IMR-90 (cell line): ENCODE data around the gene HDAC5. TPM values are rescaled to one million over a fixed set of nuclear protein-coding genes. Genes with fewer than 3 reads are reported as not detected.

Experiments used
- ATAC-seq: fragments of 200-7000 bp; cut with Tn5 transposase; 2 replicates; pipeline ENCODE4 v1.9.1; 2020; ENCODE audit warnings: low read depth, mild to moderate bottlenecking, moderate library complexity
- BruUV-seq: library from RNA; stranded (reverse); fragments of 400-500 nt; replicated peaks from 2 replicates; lab custom pipeline; 2021; lab: Mats Ljungman, UMichigan
- CTCF ChIA-PET: fragments of 300-600 bp; formaldehyde crosslinking; extraction: SDS; loops from one replicate; lab custom pipeline; 2021; ENCODE audit warnings: antibody characterized with exemption; lab: Yijun Ruan, JAX
- POLR2A ChIA-PET: fragments of 300-600 bp; sonication (Branson Sonifier 250); formaldehyde crosslinking; loops from one replicate; lab custom pipeline; 2022; ENCODE audit warnings: antibody characterized with exemption; ENCODE audit not compliant: unreplicated experiment; lab: Charles Lee
- DNase-seq: peaks from one replicate; pipeline ENCODE4 v3.0.0; 2013
- H2AFZ ChIP-seq: replicated peaks from 2 replicates; pipeline ENCODE3; 2013; ENCODE audit warnings: low read length, mild to moderate bottlenecking; ENCODE audit not compliant: poor library complexity
- H2AK5ac ChIP-seq: 2 replicates; pipeline ENCODE4 v1.6.1; 2013; ENCODE audit warnings: low read depth, low read length, inconsistent platforms
- H2AK9ac ChIP-seq: replicated peaks from 2 replicates; pipeline ENCODE3; 2013; ENCODE audit warnings: mild to moderate bottlenecking, low read depth, low read length, moderate library complexity; ENCODE audit not compliant: poor library complexity
- H2BK120ac ChIP-seq: 2 replicates; pipeline ENCODE4 v1.6.1; 2013; ENCODE audit warnings: low read depth, low read length, inconsistent platforms
- H2BK15ac ChIP-seq: 3 replicates; pipeline ENCODE4 v1.6.1; 2013; ENCODE audit warnings: low read depth, low read length, inconsistent platforms
- H2BK20ac ChIP-seq: 2 replicates; pipeline ENCODE4 v1.6.1; 2013; ENCODE audit warnings: low read depth, mild to moderate bottlenecking, inconsistent platforms, low read length, moderate library complexity
- H2BK5ac ChIP-seq: 2 replicates; pipeline ENCODE4 v1.6.1; 2013; ENCODE audit warnings: mild to moderate bottlenecking, low read depth, low read length, inconsistent platforms; ENCODE audit not compliant: poor library complexity, severe bottlenecking
- H3K14ac ChIP-seq: replicated peaks from 2 replicates; pipeline ENCODE4 v1.6.1; 2013; ENCODE audit warnings: low read depth, low read length, inconsistent platforms
- H3K18ac ChIP-seq: 2 replicates; pipeline ENCODE4 v1.6.1; 2013; ENCODE audit warnings: low read depth, low read length, control low read depth
- H3K23ac ChIP-seq: 2 replicates; pipeline ENCODE4 v1.6.1; 2013; ENCODE audit warnings: low read depth, low read length, inconsistent platforms
- H3K27ac ChIP-seq: 2 replicates; pipeline ENCODE4 v1.5.1; 2013; ENCODE audit warnings: mild to moderate bottlenecking, control low read depth, low read length; ENCODE audit not compliant: insufficient read depth
- H3K27me3 ChIP-seq: 2 replicates; pipeline ENCODE4 v1.6.1; 2013; ENCODE audit warnings: low read length; ENCODE audit not compliant: control insufficient read depth, insufficient read depth
- H3K36me3 ChIP-seq: 2 replicates; pipeline ENCODE4 v1.6.1; 2013; ENCODE audit warnings: low read length, mixed read lengths; ENCODE audit not compliant: control insufficient read depth, insufficient read depth
- H3K4ac ChIP-seq: 2 replicates; pipeline ENCODE4 v1.6.1; 2013; ENCODE audit warnings: low read depth, low read length, inconsistent platforms
- H3K4me1 ChIP-seq: 2 replicates; pipeline ENCODE4 v1.6.1; 2013; ENCODE audit warnings: low read length, mixed read lengths; ENCODE audit not compliant: control insufficient read depth, insufficient read depth
- H3K4me2 ChIP-seq: 2 replicates; pipeline ENCODE4 v1.6.1; 2013; ENCODE audit warnings: low read depth, mild to moderate bottlenecking, control low read depth, low read length, moderate library complexity
- H3K4me3 ChIP-seq: 2 replicates; pipeline ENCODE4 v1.5.1; 2013; ENCODE audit warnings: low read depth, mild to moderate bottlenecking, control low read depth, low read length, moderate library complexity; ENCODE audit not compliant: insufficient read depth
- H3K56ac ChIP-seq: 2 replicates; pipeline ENCODE4 v1.6.1; 2013; ENCODE audit warnings: low read length, inconsistent platforms; ENCODE audit not compliant: insufficient read depth; ENCODE audit errors: extremely low read depth
- H3K79me1 ChIP-seq, 2 experiments: 2 replicates each; pipeline ENCODE4 v1.6.1; 2013; ENCODE audit warnings: low read length in 2 of 2, inconsistent platforms in 1 of 2, low read depth in 1 of 2
- H3K9ac ChIP-seq: 2 replicates; pipeline ENCODE4 v1.6.1; 2013; ENCODE audit warnings: low read depth, low read length, control low read depth
- H3K9me1 ChIP-seq: 2 replicates; pipeline ENCODE4 v1.6.1; 2013; ENCODE audit warnings: low read length, inconsistent platforms; ENCODE audit not compliant: insufficient read depth
- H3K9me3 ChIP-seq: 2 replicates; pipeline ENCODE4 v1.6.1; 2013; ENCODE audit warnings: low read length; ENCODE audit not compliant: control insufficient read depth, insufficient read depth
- H4K20me1 ChIP-seq: 2 replicates; pipeline ENCODE4 v1.6.1; 2013; ENCODE audit warnings: low read length, inconsistent platforms; ENCODE audit not compliant: insufficient read depth
- H4K5ac ChIP-seq: 2 replicates; pipeline ENCODE4 v1.6.1; 2013; ENCODE audit warnings: mild to moderate bottlenecking, low read depth, low read length, control low read depth
- H4K8ac ChIP-seq, 2 experiments: 2 replicates each; pipeline ENCODE4 v1.6.1; 2013; ENCODE audit warnings: low read depth in 2 of 2, low read length in 2 of 2, control low read depth in 1 of 2, inconsistent platforms in 1 of 2
- H4K91ac ChIP-seq: 2 replicates; pipeline ENCODE4 v1.6.1; 2013; ENCODE audit warnings: low read depth, low read length, inconsistent platforms; ENCODE audit not compliant: insufficient read depth
- CTCF ChIP-seq: conservative IDR thresholded peaks from 2 replicates; pipeline ENCODE4 v1.5.1; 2012; ENCODE audit warnings: mild to moderate bottlenecking, low read depth, low read length, improper control_type of control experiment
- FOS ChIP-seq: fragments of 150-350 bp; IDR thresholded peaks from 2 replicates; pipeline ENCODE4 v1.6.1; 2016; ENCODE audit warnings: low read depth, low read length
- NFE2L2 ChIP-seq: fragments of 150-350 bp; IDR thresholded peaks from 2 replicates; pipeline ENCODE4 v1.6.1; 2016; ENCODE audit warnings: low read depth, mild to moderate bottlenecking, low read length
- POLR2A ChIP-seq: IDR thresholded peaks from 2 replicates; pipeline ENCODE4 v1.6.1; 2012; ENCODE audit warnings: mild to moderate bottlenecking, low read depth, low read length
- WGBS, 2 experiments: methylation state at CpG; one replicate each; pipeline versions ENCODE4 v1.1.5 to v1.1.7; 2013; ENCODE audit warnings: missing lambda C conversion rate in 2 of 2; ENCODE audit not compliant: insufficient read length in 1 of 2; ENCODE audit errors: extremely low coverage in 2 of 2; 5-methylcytosine and 5-hydroxymethylcytosine counted together
- dilution Hi-C: fragments of 300-500 bp; cut with HindIII; formaldehyde crosslinking; loops from one replicate; pipeline ENCODE4 v1.14.3; 2018; ENCODE audit warnings: low sequenced_read_pairs; ENCODE audit not compliant: unreplicated experiment
- in situ Hi-C: fragments of 300-500 bp; cut with MboI; formaldehyde crosslinking; loops from 3 replicates; pipeline ENCODE4 v1.14.3; 2019; ENCODE audit warnings: low sequenced_read_pairs, inconsistent platforms, mixed read lengths
- intact Hi-C: fragments of 100-400 bp; cut with micrococcal nuclease; formaldehyde crosslinking; loops from 2 replicates; pipeline ENCODE4 v1.10.0; 2022
- polyA plus RNA-seq, 3 experiments: library from polyadenylated mRNA; depleted of rRNA; stranded (reverse); fragments of >200 nt; gene quantifications; 2 replicates each; pipeline ENCODE4 v1.2.3, GENCODE V29; 2012; ENCODE audit warnings: low replicate concordance in 1 of 3
- total RNA-seq: library from RNA; depleted of rRNA; stranded (reverse); fragments of >200 nt; gene quantifications from 2 replicates; pipeline ENCODE4 v1.2.3, GENCODE V29; 2012
- TF ChIP-seq, protein P1 (sequence below): fragments of 150-350 bp; IDR thresholded peaks from 2 replicates; pipeline ENCODE4 v1.6.1; 2017; ENCODE audit warnings: mild to moderate bottlenecking, antibody characterized with exemption, low read length, low read depth

The HDAC5 gene
- total and polyA plus RNA-seq, 2 of the 4 experiments (the other 2 are of a cell fraction) = 47.0 to 61.3 TPM

DNA sequence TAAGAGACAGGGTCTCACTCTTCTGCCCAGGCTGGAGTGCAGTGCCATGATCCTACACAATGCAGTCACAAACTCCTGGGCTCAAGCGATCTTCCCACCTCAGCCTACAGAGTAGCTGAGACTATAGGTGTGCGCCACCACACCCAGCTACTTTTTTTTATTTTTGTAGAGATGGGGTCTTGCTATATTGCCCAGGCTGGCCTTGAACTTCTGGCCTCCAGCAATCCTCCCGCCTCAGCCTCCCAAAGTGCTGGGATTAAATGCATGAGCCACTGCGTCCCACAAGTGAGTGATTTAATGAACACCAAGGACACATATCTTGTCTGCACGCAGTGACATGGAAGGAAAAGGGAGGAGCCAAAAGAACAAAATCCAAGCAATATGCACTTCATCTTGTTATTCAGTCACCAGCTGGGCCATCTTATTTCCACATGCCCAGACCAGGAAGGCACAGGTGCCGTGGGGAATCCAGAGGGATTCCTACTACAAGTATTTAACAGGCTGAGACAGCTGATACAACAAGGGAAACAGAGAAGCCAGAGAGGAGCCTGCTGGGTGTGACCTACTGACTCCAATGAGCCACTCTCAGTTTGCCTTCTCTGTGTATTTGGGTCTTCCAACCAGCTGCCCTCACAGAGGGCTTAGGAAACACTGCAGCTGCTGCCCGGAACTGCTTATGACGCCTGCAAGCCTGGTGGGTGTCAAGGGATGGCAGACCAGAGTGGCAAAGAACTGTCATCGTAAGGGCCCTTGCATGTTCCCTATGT is 74.0 kb downstream of the HDAC5 start:
- ATAC-seq = no peak

More for the DNA sequence above, 74.0 kb downstream of the HDAC5 start:
- H3K9ac ChIP-seq = no peak overlapping the region
- in situ Hi-C loops = no loop called here
- no peak overlapping the region for H3K4me3 ChIP-seq
- no peak overlapping the region for H2BK15ac ChIP-seq
- H2AK5ac ChIP-seq = no peak overlapping the region
- dilution Hi-C loops = no loop called here
- no peaks in the 10 kb centered on the region for H3K27me3 ChIP-seq
- peaks cover 5% of the 10 kb centered on the region for H3K4me1 ChIP-seq
- H3K4me2 ChIP-seq = no peak overlapping the region
- H3K36me3 ChIP-seq = peaks cover 49% of the 10 kb centered on the region
- intact Hi-C loops = loop anchor here (10.0 kb wide), 1 partner anchor 115 kb away; no protein-coding TSS in a partner anchor
- peaks cover 38 to 65% of the 10 kb centered on the region in 2 experiments for H3K79me1 ChIP-seq
- no peak overlapping the region for H4K91ac ChIP-seq
- ChIA-PET POLR2A (no interaction called here), CTCF (interaction anchor here (0.6 kb wide), 1 partner anchor 86 kb away, joined by 3 read pairs; no protein-coding TSS in a partner anchor)
- no peak overlapping the region for H4K8ac ChIP-seq
- no peaks in the 10 kb centered on the region for H3K9me3 ChIP-seq
- H2BK20ac ChIP-seq = no peak overlapping the region
- no peak overlapping the region for H3K27ac ChIP-seq
- WGBS, 2 experiments = 100% methylated on average over 2 of the region's 9 CpGs; no CpG with 5 or more reads in 1 of the 2 experiments
- H4K5ac ChIP-seq = no peak overlapping the region
- TF ChIP-seq CTCF (no peak), NFE2L2 (no peak), FOS (no peak), POLR2A (no peak)
- TF ChIP-seq, protein P1, sequence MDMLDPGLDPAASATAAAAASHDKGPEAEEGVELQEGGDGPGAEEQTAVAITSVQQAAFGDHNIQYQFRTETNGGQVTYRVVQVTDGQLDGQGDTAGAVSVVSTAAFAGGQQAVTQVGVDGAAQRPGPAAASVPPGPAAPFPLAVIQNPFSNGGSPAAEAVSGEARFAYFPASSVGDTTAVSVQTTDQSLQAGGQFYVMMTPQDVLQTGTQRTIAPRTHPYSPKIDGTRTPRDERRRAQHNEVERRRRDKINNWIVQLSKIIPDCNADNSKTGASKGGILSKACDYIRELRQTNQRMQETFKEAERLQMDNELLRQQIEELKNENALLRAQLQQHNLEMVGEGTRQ = no peak
- no peak overlapping the region for H3K23ac ChIP-seq
- peaks cover 6% of the 10 kb centered on the region for H3K9me1 ChIP-seq
- H3K14ac ChIP-seq = no peak overlapping the region
- DNase-seq = no peak
- no TSS peak for BruUV-seq
- no peak overlapping the region for H3K18ac ChIP-seq
- no peak overlapping the region for H3K4ac ChIP-seq
- no peak overlapping the region for H2BK5ac ChIP-seq
- no peak overlapping the region for H3K56ac ChIP-seq
- H2AFZ ChIP-seq = no peak overlapping the region
- H2AK9ac ChIP-seq = no peak overlapping the region
- H4K20me1 ChIP-seq = peaks cover 63% of the 10 kb centered on the region
- H2BK120ac ChIP-seq = no peak overlapping the region
